Bronchial epithelial cell (primary cell): ENCODE data around the gene SOBP. TPM values are rescaled to one million over a fixed set of nuclear protein-coding genes. Genes with fewer than 3 reads are reported as not detected.

Experiments used
- DNase-seq: peaks from one replicate; pipeline ENCODE4 v3.0.0-alpha.2; 2010; ENCODE audit warnings: low read depth
- FAIRE-seq: peaks from 2 replicates; lab custom pipeline; 2011; peaks lifted over from hg19 to GRCh38; lab: Jason Lieb, UNC
- H3K27me3 ChIP-seq: 2 replicates; pipeline ENCODE4 v1.5.1; 2011; ENCODE audit warnings: low read length; ENCODE audit not compliant: control insufficient read depth, insufficient read depth
- H3K36me3 ChIP-seq: 2 replicates; pipeline ENCODE4 v1.5.1; 2011; ENCODE audit warnings: low read length; ENCODE audit not compliant: control insufficient read depth, insufficient read depth
- H3K4me3 ChIP-seq: 2 replicates; pipeline ENCODE4 v1.5.1; 2011; ENCODE audit warnings: mild to moderate bottlenecking, low read depth, low read length, control low read depth
- total RNA-seq: library from RNA; depleted of rRNA; stranded (reverse); fragments of >200 nt; gene quantifications from 2 replicates; pipeline ENCODE4 v1.2.1, GENCODE V29; 2014
- TF ChIP-seq, protein P1 (sequence below): IDR thresholded peaks from 2 replicates; pipeline ENCODE4 v1.5.1; 2011; ENCODE audit warnings: mild to moderate bottlenecking, moderate library complexity, low read length, control low read depth, inconsistent platforms; ENCODE audit not compliant: insufficient read depth, severe bottlenecking

SOBP gene
- total RNA-seq, 1 donor from 2014 or later: 0.26 TPM

DNA sequence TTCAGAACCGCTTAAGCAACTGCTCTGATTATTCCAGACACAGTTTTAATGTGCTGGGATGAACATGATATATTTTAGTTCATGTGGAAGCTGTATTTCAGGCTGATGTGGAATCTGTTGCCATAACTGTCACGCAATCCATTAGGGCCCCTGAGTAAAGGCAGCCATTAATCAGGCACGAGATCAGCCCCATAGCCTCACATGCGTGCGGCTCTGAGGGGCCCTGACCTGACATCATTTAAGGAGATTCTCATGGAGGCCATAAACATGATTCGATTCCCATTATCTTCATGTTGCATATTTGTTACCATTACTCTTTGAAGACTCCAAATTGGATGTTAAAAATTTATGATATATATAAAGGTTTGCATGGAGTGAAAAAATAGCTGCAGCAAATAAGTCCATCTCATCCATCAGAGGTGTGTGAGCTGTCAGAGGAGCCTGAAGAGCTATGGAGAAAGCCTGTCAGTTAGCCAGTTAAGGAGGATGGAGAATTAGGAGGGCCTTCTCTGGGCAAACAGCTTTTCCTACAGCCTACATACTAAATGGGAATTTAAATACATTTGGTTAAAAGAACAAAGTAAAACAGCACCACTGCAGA lies 89.6 kb downstream of the SOBP start:
- TF ChIP-seq, protein P1, sequence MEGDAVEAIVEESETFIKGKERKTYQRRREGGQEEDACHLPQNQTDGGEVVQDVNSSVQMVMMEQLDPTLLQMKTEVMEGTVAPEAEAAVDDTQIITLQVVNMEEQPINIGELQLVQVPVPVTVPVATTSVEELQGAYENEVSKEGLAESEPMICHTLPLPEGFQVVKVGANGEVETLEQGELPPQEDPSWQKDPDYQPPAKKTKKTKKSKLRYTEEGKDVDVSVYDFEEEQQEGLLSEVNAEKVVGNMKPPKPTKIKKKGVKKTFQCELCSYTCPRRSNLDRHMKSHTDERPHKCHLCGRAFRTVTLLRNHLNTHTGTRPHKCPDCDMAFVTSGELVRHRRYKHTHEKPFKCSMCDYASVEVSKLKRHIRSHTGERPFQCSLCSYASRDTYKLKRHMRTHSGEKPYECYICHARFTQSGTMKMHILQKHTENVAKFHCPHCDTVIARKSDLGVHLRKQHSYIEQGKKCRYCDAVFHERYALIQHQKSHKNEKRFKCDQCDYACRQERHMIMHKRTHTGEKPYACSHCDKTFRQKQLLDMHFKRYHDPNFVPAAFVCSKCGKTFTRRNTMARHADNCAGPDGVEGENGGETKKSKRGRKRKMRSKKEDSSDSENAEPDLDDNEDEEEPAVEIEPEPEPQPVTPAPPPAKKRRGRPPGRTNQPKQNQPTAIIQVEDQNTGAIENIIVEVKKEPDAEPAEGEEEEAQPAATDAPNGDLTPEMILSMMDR: no peak
- Histone ChIP-seq H3K4me3 (no peak overlapping the region), H3K36me3 (no peaks in the 10 kb centered on the region), H3K27me3 (no peaks in the 10 kb centered on the region)
- FAIRE-seq (no peak), DNase-seq (no peak)

DNA sequence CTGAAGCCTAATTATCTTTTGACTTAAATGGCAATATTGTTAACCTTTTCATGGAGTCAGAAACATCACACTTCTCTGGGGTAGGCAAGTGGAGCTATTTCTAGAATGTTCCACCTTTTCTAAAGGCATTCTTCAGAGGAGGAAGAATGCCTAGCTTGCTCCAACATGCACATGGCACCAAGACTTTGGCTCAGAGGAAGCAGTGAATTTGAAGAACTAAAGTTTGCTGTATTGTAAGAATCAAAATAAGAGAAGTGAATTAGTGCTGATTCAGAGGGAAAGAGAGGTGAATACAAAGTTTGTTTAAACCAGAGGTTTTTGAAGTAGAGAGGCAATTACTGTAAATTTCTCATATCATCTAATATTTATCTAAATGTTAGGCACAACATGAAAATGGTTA lies 92.2 kb downstream of the SOBP start:
- H3K36me3 ChIP-seq: no peaks in the 10 kb centered on the region
- DNase-seq (no peak), FAIRE-seq (no peak)
- TF ChIP-seq, protein P1: no peak
- H3K4me3 ChIP-seq: no peak overlapping the region
- H3K27me3 ChIP-seq: no peaks in the 10 kb centered on the region

DNA sequence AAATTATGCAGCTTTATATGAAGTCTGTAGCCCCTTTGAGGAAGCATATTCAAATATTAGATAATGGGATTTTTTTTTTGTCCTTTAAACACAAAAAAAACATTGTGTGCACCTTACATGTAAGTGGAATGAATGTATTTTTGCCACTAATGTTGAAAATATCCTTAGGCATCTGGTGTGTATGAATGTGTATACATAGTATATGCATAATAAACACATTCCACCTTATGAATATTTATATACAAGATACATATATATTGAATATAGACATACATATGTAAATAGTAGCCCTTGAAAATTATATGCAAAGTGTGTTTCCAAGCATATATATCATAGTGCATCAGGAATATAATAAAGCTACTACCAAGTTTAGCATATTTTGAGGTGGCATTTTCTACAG lies 94.8 kb downstream of the SOBP start:
- no peak overlapping the region for H3K4me3 ChIP-seq
- no peaks in the 10 kb centered on the region for H3K36me3 ChIP-seq
- DNase-seq: no peak
- TF ChIP-seq, protein P1: no peak
- no peaks in the 10 kb centered on the region for H3K27me3 ChIP-seq
- no peak for FAIRE-seq

DNA sequence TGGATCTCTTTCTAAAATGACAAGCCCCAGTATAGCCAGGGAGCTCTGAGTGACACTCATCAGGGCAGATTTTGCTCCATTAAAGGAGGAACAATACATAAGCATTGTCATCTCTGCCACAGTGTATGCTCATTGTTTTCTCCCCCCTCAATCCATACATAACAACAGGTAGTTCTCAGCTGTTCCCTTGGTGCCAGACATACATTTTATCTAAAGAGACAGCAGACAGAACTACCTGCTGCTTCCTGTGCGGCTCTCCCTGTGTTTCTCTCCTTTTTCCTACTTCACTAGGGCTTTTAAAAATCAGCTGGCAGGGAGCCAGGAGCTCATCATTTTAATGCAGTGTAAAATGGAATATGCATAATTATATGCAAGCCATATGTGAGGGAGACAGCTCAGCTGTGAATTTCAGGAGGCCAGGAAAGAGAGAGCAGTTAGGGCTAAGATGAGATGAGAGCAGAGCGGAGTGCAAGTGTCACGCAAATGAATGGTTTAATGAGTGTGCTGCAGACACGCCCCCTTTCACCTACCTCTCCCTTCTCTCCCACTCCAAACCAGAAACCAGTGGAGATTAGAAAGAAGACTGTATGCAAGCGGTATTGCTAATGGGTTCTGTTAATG lies 96.0 kb downstream of the SOBP start:
- TF ChIP-seq, protein P1: no peak
- Histone ChIP-seq H3K36me3 (no peaks in the 10 kb centered on the region), H3K27me3 (no peaks in the 10 kb centered on the region), H3K4me3 (no peak overlapping the region)
- DNase-seq (no peak), FAIRE-seq (no peak)

DNA sequence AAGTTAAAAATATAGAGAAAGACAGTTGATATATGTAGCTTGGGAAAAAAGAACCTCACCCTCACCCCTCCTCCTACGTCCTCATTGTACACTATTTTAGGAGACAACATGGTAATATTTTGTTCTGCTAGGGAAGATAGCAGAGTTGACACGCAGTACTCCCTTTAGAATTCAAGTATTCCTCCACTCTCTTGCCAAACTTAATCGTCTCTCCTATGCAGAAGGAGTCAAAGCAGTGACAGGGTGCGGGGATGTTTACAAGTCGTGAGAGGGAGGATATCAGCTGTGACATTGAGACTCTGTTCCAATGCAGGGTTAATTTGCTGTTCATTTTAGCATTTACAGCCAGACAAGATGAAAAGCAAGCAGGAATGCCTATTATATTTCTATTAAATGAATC lies 97.5 kb downstream of the SOBP start:
- Histone ChIP-seq H3K4me3 (no peak overlapping the region), H3K36me3 (no peaks in the 10 kb centered on the region), H3K27me3 (no peaks in the 10 kb centered on the region)
- FAIRE-seq (no peak), DNase-seq (no peak)
- TF ChIP-seq, protein P1: no peak
